ENCODE measurements around the gene HCRT.
"Not testable (repeated sequence)": the region's sequence is repeated elsewhere in the genome, so short reads cannot be mapped to it uniquely, and the experiment has no call there.

The HCRT gene

GRCh38 chr17:42197564-42198156 lies 12.4 kb upstream of the HCRT start:
- no peak for DNase-seq (ENCODE audit: low read depth)

DNA sequence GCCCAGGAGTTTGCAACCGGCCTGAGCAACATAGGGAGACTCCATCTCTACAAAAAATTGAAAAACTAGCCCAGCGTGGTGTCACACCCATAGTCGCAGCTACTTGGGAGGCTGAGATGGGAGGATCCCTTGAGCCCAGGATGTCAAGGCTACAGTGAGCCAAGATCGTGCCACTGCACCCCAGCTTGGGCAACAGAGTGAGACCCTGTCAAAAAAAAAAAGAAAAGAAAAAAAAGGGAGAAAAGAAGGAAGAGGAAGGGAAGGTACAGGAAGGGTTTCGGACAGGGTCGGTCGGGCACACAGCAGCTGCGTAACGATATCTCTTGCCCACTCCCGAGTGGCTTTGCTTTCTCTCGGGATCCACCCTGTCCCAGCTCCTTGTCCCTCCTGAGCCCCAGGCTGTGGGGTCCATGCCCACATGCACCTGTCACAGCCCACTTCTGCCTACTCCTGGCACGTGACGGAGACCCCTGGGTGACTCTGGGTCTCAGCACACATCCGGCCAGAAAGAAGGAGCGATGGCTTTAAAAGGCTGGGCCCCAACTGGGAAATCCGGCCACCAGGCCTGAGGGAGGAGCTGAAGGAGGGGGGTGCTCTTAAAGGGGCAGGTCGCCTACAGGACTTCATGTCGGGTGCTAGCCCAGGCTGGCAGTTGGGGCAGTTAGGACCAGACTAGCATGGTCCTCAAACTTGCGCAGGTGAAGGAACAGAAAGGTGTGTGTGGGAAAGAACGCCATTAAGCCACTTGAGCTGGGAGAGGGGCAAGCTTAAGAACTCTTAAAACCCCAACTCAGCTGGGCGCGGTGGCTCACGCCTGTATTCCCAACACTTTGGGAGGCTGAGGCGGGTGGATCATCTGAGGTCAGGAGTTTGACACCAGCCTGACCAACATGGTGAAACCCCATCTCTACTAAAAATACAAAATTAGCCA lies 9.0 kb upstream of the HCRT start, which contains the start of gene GHDC:
GHDC (minus strand) TSS at position 526 of the 931 bp plus-strand sequence. CDS start 913 bp downstream, outside the sequence.
- peak; percentile 83 for DNase-seq (ENCODE audit: low read depth)

GRCh38 chr17:42193216-42193968 lies 8.1 kb upstream of the HCRT start:
- DNase-seq (ENCODE audit: low read depth): no peak

DNA sequence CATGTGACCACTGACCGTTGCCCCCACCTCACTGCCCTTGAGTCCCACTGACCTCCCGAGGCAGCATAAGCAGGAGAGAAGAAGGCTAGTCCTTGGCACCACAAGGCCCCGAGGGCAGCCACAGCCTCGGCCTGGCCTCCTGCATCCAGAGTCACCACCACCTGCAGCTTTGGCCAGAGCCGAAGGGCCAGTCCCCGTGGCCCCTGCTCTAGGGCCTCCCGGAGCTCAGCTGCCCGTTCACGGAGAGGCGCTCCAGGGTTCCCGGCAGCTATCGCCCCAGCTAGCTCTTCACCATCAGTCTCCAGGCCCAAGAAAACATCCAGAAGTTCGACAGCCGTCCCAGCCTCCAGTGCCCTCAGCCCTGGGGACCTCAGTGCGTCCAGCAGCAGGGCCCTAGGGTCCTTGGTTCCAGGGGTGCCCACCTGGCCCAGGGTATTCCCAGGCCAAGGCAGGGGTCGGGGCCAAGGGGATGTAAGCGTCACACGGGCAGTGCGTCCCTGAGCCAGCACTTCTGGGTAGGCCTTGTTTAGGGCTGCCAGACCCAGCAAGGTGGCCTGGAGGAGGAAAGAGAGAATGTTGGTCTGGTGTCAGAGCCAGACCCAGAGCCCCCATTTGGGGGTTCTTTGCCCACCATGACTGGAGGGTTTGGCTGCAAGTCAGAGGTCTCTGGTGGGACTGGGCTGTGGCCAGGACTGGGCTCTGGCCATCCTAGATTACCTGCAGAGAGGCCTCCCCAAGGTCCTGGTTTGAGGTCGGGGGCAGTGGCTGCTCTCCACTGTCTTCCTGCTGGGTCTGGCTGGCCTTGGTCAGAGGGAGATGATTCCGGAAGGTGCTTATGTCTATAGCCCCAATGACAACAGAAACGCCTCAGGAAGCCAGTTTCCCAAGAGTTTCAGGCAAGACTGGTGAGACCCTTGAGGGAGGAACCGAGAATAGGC lies 7.2 kb upstream of the HCRT start:
- DNase-seq (ENCODE audit: low read depth): no peak

GRCh38 chr17:42191275-42191608 lies 6.0 kb upstream of the HCRT start:
- DNase-seq (ENCODE audit: low read depth): no peak

DNA sequence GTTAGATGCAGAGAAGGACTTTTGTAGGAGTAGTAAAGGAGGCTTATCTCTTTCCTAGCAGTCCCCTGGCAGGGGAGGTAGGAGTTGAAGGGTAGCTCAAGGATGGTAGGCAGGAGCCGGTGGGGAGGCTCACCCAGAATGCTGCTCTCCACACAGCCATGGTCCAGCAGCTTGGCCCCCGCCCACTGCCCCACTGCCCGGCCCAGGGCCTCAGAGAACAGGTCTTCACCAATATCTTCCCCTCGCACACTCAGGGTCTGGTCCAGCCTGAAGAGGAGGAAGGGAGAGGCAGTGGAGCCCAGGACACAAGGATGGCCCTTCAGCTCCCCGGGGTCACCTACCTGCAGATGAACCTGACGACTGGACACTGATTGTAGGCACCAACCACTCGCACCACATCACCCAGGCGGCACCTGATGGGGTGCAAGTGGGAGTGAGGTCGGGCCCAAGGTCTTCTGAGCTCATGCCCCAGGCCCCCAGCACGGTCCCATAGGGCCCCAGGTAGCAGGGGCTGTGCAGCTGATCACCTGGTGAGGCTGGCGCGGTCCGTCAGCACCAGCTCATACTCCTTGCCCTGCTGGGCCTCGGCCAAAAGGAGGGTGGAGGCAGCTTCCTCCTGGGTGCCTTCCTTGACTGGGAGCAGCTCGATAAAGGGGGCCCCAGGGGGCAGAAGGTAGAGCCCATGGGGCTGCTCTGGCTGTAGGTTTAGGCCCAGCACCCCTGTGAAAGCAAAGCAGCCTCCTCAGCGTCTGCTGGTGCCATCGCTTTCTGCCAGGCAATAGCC lies 5.4 kb upstream of the HCRT start:
- no peak for DNase-seq (ENCODE audit: low read depth)

DNA sequence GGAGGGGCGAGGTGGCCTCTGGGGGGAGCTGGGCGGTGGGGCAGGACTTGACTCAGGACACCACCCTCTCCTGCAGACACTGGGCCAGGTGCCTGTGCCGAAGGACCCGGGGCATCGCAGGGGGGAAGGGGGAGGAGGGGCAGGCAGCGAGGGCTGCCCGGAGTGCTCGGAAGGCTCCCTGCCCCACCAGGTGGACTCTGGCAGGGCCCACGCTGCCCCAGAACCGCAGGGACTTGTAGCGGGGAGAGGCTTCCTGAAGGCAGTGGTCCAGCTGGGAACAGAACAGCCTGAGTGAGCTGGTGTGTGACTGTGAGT lies 4.4 kb upstream of the HCRT start:
- DNase-seq (ENCODE audit: low read depth): no peak

- no peak for DNase-seq (ENCODE audit: low read depth)
Observed at GRCh38 chr17:42188749-42189650, 3.7 kb upstream of the HCRT start.

DNA sequence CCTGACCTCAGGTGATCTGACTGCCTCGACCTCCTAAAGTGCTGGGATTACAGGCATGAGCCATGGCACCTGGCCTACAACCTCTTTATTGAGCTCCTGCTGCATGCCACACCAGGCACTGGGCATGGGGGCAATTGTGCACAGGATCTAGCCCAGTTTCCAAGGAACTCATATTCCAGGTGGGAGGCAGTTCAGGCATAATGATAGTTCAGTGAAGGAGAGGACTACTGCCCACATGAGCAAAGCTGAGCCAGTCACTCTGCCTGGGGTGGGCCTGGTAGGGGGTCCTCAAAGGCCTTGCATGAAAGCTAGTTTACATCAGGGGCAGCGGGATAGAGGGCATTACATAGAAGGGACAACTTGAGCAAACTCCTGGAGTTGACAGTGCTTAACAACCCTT lies 2.6 kb upstream of the HCRT start:
- no peak for DNase-seq (ENCODE audit: low read depth)

GRCh38 chr17:42186191-42186590 lies 939 bp upstream of the HCRT start:
- DNase-seq (ENCODE audit: low read depth): not testable (repeated sequence)

GRCh38 chr17:42185621-42185930 lies 324 bp upstream of the HCRT start:
- no peak for DNase-seq (ENCODE audit: low read depth)

DNA sequence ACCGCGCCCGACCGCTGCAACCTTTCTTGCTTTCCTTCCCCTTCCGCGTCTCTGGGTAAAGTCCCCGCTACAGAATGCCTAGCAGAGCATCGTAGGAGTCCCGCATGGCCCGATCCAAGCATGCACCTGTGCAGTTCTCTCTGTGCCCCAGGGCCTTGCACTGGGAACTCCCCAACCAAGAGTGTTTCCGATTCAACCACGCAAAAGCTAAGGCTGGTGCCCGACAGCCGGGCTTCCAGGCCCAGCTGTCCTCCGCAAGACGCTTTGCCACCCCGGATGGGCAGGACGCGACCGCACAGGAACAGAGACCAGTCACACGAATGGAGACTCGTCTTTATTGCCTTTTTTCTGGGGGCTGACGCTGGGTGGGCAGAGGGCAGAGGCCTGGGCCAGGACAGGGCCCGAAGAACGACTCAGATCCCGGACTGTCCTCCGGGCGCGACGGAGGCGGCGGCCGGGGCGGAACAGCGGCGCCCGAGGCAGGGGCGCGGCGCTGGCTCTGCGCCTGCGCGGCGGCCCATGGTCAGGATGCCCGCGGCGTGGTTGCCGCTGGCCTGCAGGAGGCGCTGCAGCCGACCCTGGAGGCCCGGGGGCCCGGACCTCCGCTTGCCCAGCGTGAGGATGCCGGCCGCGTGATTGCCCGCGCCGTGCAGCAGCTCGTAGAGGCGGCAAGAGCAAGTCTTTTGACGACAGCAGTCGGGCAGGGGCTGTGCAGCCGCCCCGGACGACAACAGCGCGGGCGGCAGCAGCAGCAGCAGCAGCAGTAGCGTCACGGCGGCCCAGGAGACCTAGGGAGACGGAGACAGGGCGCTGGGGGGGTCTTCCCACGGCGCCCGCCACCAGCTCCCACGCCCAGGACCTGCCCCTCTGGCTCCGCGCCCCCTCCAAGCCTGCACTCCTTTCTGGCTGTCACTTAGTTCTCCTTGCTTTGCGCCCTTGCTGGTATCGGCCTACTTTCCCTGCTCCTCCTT lies 1.2 kb downstream of the HCRT start:
- DNase-seq (ENCODE audit: low read depth): peak; percentile 72

DNA sequence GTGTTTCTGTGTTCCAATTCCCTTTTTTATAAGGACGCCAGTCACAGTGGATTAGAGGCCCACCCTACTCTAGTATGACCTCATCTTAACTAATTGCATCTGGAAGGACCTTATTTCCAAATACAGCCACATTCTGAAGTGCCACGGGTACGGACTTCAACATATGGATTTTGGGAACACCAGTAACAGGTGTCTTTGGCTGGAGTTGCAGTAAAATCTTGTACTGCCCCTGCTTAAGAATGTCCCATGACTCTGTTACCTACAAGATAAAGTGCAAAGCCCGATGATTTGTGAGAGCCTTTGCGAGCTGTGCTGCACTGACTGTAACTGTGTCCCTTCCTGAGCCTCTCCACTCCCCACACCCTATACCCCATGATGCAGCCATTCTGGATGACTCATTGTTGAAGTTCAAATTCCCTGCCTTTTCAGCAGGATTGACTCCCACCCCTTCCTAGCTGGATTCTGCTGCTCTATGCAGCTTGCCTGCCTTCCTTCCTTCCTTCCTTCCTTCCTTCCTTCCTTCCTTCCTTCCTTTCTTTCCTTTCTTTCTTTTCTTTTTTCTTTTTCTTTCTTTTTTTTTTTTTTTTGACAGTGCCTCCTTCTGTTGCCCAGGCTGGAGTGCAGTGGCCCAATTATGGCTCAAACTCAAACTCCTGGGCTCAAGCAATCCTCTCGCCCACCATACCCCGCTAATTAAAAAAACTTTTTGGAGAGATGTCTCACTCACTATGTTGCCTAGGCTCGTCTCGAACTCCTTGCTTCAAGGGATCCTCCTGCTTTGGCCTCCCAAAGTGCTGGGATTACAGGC lies 2.1 kb downstream of the HCRT start:
- peak; percentile 58 for DNase-seq (ENCODE audit: low read depth)

GRCh38 chr17:42181851-42182207 lies 3.4 kb downstream of the HCRT start:
- no peak for DNase-seq (ENCODE audit: low read depth)

DNA sequence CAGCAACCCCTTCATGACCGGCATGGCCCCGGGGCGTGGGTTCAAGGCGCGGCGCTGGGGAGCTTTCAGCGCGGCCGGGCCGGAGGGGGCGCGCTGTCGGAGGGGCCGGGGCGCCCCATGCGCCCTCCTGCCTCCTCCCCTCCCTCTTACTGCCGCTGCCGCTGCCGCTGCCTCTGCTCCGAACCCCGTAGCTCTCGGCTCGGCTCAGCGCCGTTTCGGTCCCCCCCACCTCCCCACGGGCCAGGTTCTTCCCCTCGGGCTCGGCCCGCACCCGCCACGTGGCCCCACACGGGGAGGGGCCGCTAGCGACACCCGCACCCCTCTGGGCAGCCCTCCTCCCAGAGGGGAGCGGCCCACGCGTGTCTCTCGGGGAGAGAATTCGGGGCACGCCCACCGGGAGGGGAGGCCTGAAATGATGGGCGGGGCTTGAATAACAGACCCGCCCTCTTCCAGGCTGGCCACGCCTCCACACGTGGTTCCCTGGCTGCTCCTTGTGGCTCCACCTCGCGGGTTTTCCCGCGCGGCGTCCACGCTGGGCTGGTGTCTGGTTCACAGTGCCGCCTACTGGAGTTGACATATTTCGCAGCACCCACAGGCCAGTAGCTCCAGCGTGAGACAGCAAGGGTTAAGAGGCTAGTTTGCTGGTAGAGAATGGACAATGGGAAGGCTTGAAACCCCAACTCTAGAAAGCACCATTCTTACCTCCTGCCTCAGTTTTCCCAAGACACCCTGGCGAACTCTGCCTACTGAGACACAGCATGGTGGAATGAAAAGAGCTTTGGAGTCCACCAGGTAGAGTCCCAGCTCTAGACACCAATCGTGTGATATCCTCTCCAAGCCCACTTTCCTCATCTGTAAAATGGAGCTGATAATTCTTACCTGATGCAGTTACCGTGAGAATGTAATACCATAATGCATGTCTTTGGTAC lies 4.1 kb downstream of the HCRT start, which contains the start of gene KCNH4:
KCNH4 (minus strand) TSS at position 221 of the 929 bp plus-strand sequence; CDS start at position 24, 197 bp downstream.
- DNase-seq (ENCODE audit: low read depth): peak; percentile 68

DNA sequence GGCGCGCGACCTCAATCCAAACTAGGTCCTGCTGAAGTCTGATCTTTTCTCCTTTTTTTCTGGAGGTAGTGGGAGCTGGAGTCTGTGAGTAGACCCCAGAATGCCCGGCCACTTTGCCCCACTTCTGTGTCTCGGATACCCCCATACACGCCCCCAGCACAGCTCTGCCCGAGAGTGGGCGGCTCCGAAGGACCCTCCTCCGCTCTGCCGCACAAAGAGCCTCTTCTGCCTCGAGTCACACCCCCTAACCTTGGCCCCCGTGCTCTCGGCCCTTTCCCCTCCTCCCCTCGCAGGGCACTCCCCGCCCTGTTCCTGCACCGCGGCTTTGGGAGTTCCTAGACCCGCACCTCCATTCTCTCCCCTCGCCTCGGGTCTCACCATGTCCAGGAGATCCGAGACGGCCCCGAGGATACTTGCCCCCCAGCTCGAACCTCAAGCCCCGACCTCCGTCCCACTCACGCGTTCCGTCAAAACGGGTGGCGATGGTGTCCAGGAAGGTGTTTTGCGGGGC lies 4.8 kb downstream of the HCRT start:
- no peak for DNase-seq (ENCODE audit: low read depth)
